Measurements from ENCODE around the gene PBX4.

- TF ChIP-seq CTCF (conservative IDR thresholded peaks at IDR 0.05; ENCODE audit: low read depth in 2 of 2) (no peak), JUNB (IDR thresholded peaks at IDR 0.05; ENCODE audit: unreplicated experiment) (no peak), CREB1 (CRISPR knock-in tag; IDR thresholded peaks at IDR 0.05; ENCODE audit: low read depth) (no peak), POLR2AphosphoS5 (IDR thresholded peaks at IDR 0.05; ENCODE audit: low read depth) (no peak), EZH2 (IDR thresholded peaks at IDR 0.05; ENCODE audit: low read depth, unreplicated experiment) (no peak), REST (IDR thresholded peaks at IDR 0.05; ENCODE audit: unreplicated experiment) (no peak), EZH2phosphoT487 (IDR thresholded peaks at IDR 0.05; ENCODE audit: unreplicated experiment) (no peak), STAT1 (IDR thresholded peaks at IDR 0.05; ENCODE audit: unreplicated experiment) (no peak), ETS1 (IDR thresholded peaks at IDR 0.05) (no peak), ZNF331 (CRISPR knock-in tag; IDR thresholded peaks at IDR 0.05; ENCODE audit: low read depth) (no peak), NANOG (IDR thresholded peaks at IDR 0.05; ENCODE audit: borderline replicate concordance) (no peak)
These were observed 23.3 kb downstream of the PBX4 start for GRCh38 chr19:19595171-19595701.

Measured in GM23338 (cell line).